DMS53 (cell line): ENCODE data around the gene GNAZ.

Experiments used
- DNase-seq: peaks from one replicate; lab custom pipeline; 2025; lab: John Stamatoyannopoulos, UW

GNAZ gene

DNA sequence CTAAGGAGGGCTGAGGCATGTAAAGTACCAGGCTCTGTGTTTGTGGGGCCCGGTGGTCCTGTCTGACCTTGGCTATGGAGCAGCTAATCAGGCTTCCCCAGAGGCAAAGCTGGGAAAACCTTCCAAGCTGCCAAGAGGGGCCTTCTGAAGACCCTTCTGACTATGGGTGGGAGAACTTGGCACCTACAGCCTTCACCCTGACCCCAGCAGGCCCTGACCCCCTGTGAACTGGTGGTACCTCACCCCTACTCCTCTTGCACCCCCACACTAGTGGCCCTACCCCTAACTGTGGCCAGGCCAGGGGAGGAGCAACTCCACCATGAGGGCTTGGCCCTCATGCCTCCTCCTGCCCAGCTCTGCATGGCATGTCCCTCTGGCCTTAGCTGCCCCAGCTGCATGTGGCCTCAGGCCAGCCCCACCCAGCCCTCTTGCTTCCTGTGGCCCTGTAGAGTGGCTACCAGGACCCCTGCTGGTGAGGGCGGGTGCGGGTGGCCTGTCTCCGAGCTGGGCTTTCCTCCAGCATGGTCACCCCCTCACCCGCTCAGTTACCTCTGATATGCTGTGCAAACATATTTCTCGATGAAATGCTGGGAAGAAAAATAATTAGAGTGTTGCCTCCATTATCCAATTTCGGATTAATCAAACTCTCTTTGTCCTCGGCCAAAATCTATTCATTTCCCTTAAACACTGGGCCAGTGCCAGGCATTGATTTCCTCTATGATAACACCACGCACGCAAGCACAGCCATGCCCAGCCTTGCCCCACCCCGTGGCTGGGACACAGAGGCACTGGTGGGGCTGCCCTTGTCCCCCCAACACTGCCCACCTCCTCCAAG is 7.5 kb downstream of the GNAZ start:
- DNase-seq: no peak

GRCh38 chr22:23078462-23078787 is 8.1 kb downstream of the GNAZ start:
- no peak for DNase-seq

DNA sequence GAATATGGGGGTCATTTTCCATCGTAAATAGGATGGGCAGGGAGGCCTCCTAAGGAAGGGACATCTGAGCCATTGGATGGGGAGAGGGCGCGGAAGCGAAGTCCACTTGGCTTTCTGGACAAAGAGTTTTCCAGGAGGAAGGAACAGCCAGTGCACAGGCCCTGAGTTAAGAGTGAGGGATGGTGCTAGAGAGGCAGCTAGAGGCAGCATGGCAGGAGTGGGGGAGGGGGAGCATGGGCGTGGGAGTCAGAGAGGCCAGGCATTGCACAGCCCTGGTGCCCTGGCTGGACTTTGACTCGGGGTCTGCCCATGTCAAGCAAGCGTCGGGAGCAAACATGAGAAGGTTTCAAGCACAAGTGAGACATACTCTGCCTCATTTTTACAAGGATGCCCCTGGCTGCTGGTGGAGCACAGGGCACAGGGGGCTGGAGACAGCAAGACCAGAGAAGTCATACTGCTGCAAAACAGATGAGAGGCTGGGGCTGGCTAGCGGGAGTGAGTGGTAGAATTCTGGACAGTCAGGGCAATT is 9.0 kb downstream of the GNAZ start:
- DNase-seq: no peak

DNA sequence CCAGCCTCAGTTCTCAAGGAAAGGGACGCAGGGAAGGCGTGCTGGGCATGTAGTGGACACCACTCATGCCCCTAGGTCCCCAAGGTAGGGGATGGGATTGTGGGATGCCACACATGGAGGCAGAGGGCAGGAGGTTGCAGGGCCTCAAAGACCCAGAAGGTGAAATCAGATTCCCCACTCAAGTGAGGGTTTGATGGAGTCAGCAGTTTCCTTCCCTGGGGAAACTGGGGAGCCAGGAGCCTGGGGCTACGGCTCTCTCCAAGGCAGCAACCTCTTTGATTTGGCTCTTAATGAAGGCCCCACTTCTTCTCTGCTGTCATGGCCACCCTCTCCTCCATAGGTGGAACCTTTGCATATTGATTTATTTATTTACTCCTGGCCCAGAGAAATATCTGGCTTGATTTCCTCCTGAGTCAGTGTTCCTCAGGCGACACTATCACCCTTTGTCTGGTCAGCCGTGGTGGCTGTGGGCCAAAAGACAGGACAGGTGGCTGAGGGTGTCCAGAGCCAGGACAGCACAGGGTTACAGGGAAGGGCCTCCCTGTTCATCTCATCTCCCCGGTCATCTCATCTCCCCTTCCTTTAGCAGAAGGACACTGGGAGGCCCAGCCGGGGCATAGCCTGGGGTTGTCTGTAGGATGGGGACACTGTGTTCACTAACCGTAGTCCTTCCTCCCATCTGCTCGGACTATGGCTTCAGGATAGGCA is 9.6 kb downstream of the GNAZ start:
- DNase-seq: no peak

GRCh38 chr22:23080613-23081290 is 10.4 kb downstream of the GNAZ start:
- DNase-seq: no peak

DNA sequence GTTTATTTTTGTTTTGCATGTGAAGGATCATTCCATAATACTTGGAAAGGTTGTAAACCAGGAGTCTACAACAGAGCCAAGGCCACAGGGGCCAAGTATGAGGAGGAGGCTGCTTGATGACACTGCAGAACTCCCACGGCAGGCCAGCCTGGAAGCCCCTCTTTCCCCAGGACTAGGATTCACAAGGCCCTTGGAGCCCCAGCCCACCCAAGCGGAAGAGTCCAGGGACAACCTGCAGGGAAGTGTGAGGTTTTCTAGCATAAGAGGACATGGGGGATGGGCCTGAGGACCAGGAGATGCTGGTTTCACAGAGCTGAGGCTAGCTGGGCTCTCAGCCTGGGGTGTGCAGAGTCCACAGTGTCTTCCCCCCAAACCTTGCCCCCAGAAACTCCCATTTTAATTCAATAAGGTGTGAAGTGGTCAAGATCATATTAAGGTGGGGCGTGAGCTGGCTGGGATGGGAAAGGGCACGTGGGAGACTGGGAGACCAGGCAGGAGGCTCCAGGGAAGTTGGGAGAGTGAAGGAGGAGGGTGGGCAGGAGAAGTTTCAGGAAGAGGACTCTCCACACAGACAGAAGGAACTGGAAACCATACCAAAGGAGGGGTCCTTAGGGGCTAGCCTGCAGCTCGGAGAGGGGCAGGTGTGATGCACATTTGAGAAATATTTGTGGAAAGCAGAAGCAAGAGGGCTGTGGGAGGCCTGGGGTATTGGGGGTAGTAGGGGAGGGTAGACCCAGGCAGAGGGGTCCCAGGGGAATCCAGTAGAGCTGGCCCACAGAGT is 12.4 kb downstream of the GNAZ start:
- no peak for DNase-seq

GRCh38 chr22:23083315-23084021 is 13.1 kb downstream of the GNAZ start:
- DNase-seq: no peak

- no peak for DNase-seq
Observed at GRCh38 chr22:23084453-23085350, 14.4 kb downstream of the GNAZ start.

DNA sequence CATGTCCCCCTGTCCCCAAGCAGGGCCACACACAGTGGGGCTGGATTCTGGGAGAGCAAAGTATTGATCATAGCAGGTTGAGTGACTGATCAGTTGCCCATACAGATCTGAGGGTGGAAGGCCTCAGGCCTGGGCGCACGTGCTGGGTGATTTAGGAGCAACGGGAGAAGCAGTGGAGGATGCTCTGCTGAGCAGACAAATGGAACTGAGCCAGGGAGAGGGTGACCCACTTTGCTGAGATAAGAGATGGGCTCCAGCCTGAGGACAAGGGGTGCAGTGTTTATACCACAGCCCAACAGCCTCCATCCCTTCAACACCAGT is 15.0 kb downstream of the GNAZ start:
- DNase-seq: no peak

- DNase-seq: no peak
Observed at GRCh38 chr22:23085785-23086184, 15.5 kb downstream of the GNAZ start.

GRCh38 chr22:23086263-23086662 is 15.9 kb downstream of the GNAZ start:
- no peak for DNase-seq

- no peak for DNase-seq
Observed at GRCh38 chr22:23086787-23087186, 16.5 kb downstream of the GNAZ start.

GRCh38 chr22:23088199-23088604 is 17.9 kb downstream of the GNAZ start:
- peak; percentile 7 for DNase-seq

DNA sequence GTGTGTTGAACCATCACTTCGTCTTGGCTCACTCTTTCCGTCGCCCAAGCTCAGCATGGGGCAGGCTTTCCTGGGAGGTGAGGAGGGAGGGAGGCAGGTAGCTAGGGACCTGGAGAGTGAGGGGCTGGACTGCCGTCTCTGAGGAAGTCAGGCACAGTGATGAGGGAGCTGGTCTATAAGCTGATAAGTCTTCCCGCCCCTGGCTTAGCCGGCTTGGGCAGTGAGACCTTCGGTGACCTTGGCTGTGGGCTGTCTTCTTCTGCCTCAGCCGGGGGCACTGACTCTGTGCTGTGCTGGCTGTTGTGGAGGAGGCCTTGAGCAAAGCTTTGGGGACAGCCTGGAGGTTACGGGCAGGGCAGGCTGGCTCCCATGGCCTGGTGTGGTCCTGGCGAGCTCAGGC is 18.7 kb downstream of the GNAZ start:
- no peak for DNase-seq

GRCh38 chr22:23089633-23090456 is 19.5 kb downstream of the GNAZ start:
- no peak for DNase-seq

DNA sequence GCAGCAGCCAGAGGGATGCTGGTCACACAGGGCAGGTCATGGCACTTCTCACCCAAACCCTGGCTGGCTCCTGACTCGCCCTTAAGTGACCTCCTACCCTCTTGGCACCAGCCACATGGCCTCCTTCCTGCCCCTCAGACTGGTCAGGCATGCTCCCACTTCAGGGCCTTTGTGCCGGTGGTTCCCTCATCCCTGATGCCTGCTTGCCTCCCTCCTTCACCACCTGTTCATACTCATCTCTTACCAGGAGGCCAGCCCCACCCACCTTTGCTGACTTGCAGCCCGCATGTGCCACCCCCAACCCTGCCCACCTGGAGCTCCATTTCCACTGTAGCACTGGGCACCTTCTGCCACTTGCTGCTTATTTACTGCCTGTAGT is 20.1 kb downstream of the GNAZ start:
- no peak for DNase-seq

DNA sequence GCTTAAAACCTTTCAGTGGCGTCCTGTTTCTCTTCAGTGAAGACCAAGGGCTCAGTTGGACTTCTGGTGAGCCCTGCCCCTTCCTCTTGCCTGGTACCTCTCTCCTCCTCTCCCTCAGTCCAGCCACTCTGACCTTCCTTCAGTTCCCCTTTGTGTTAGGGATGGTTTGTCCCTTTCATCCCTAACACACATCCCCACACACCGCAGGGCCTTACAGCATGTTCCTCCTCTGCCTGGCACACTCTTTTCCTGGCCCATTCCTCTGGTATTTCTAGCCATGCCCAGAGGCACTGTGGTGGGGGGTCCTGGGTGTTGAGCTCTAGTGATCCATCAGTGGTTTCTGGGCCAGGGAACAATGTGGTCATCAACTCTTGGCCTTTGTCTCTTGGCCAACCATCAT is 21.4 kb downstream of the GNAZ start:
- no peak for DNase-seq

- DNase-seq: no peak
Observed at GRCh38 chr22:23092217-23092955, 22.1 kb downstream of the GNAZ start.
